Measurements from ENCODE around the gene UBR2.
"Not testable (repeated sequence)": the region's sequence is repeated elsewhere in the genome, so short reads cannot be mapped to it uniquely, and the experiment has no call there.

Gene UBR2

GRCh38 chr6:42555477-42556457 lies 8.1 kb upstream of the UBR2 start:
- DNase-seq (ENCODE audit: low read depth) = no peak

- no peak for DNase-seq (ENCODE audit: low read depth)
Measured at GRCh38 chr6:42556462-42556861, 7.4 kb upstream of the UBR2 start.

- not testable (repeated sequence) for DNase-seq (ENCODE audit: low read depth)
Measured at GRCh38 chr6:42559276-42559675, 4.6 kb upstream of the UBR2 start.

- DNase-seq (ENCODE audit: low read depth) = no peak
Measured at GRCh38 chr6:42561986-42562385, 1.8 kb upstream of the UBR2 start.

GRCh38 chr6:42562788-42563405 lies 932 bp upstream of the UBR2 start:
- no peak for DNase-seq (ENCODE audit: low read depth)

- no peak for DNase-seq (ENCODE audit: low read depth)
Measured at GRCh38 chr6:42564506-42564825, 637 bp downstream of the UBR2 start.

GRCh38 chr6:42565823-42566613 lies 2.2 kb downstream of the UBR2 start:
- no peak for DNase-seq (ENCODE audit: low read depth)

- DNase-seq (ENCODE audit: low read depth) = no peak
Measured at GRCh38 chr6:42566614-42567208, 2.9 kb downstream of the UBR2 start.

- DNase-seq (ENCODE audit: low read depth) = not testable (repeated sequence)
Measured at GRCh38 chr6:42567237-42567636, 3.4 kb downstream of the UBR2 start.

- DNase-seq (ENCODE audit: low read depth) = no peak
Measured at GRCh38 chr6:42569102-42570028, 5.5 kb downstream of the UBR2 start.

- no peak for DNase-seq (ENCODE audit: low read depth)
Measured at GRCh38 chr6:42571611-42572342, 7.9 kb downstream of the UBR2 start.

- DNase-seq (ENCODE audit: low read depth) = no peak
Measured at GRCh38 chr6:42572523-42572922, 8.7 kb downstream of the UBR2 start.

GRCh38 chr6:42576538-42576937 lies 12.7 kb downstream of the UBR2 start:
- not testable (repeated sequence) for DNase-seq (ENCODE audit: low read depth)

- DNase-seq (ENCODE audit: low read depth) = no peak
Measured at GRCh38 chr6:42598300-42598699, 34.5 kb downstream of the UBR2 start.

GRCh38 chr6:42599558-42599957 lies 35.7 kb downstream of the UBR2 start:
- DNase-seq (ENCODE audit: low read depth) = no peak

GRCh38 chr6:42604150-42604549 lies 40.3 kb downstream of the UBR2 start:
- no peak for DNase-seq (ENCODE audit: low read depth)

- DNase-seq (ENCODE audit: low read depth) = not testable (repeated sequence)
Measured at GRCh38 chr6:42604699-42605098, 40.9 kb downstream of the UBR2 start.

GRCh38 chr6:42610416-42610815 lies 46.6 kb downstream of the UBR2 start:
- DNase-seq (ENCODE audit: low read depth) = no peak

GRCh38 chr6:42615518-42615917 lies 51.7 kb downstream of the UBR2 start:
- DNase-seq (ENCODE audit: low read depth) = no peak

- no peak for DNase-seq (ENCODE audit: low read depth)
Measured at GRCh38 chr6:42616716-42617115, 52.9 kb downstream of the UBR2 start.
